Stimulated activated CD4-positive, alpha-beta T cell treated with anti-CD3 and anti-CD28 coated beads, Interleukin-15, amount 100 ng/mL, for 24 hours (primary cell): Measurements from ENCODE around the gene SEMA3E.
A peak's percentile ranks its signal among the peaks of the same experiment; 100 is the strongest.
"Not testable (repeated sequence)": the region's sequence is repeated elsewhere in the genome, so short reads cannot be mapped to it uniquely, and the experiment has no call there.

Source experiments
- DNase-seq: peaks from one replicate; pipeline ENCODE4 v3.0.0-alpha.2; 2020

The SEMA3E gene

GRCh38 chr7:83484826-83485225 is 164.1 kb downstream of the SEMA3E start:
- no peak for DNase-seq

- DNase-seq, result no peak
These were observed 164.7 kb downstream of the SEMA3E start for GRCh38 chr7:83484266-83484665.

GRCh38 chr7:83478616-83479015 is 170.3 kb downstream of the SEMA3E start:
- no peak for DNase-seq

GRCh38 chr7:83476511-83477050 is 172.4 kb downstream of the SEMA3E start:
- no peak for DNase-seq

GRCh38 chr7:83475420-83475819 is 173.5 kb downstream of the SEMA3E start:
- DNase-seq, result no peak

GRCh38 chr7:83472376-83472775 is 176.6 kb downstream of the SEMA3E start:
- DNase-seq, result no peak

GRCh38 chr7:83469491-83469890 is 179.4 kb downstream of the SEMA3E start:
- no peak for DNase-seq

GRCh38 chr7:83469076-83469475 is 179.9 kb downstream of the SEMA3E start:
- no peak for DNase-seq

- DNase-seq, result peak; percentile 4
These were observed 180.6 kb downstream of the SEMA3E start for GRCh38 chr7:83468251-83468739.

GRCh38 chr7:83467493-83467892 is 181.4 kb downstream of the SEMA3E start:
- DNase-seq, result no peak

GRCh38 chr7:83466956-83467355 is 182.0 kb downstream of the SEMA3E start:
- no peak for DNase-seq

GRCh38 chr7:83466187-83466923 is 182.6 kb downstream of the SEMA3E start:
- DNase-seq, result no peak

GRCh38 chr7:83465643-83466042 is 183.3 kb downstream of the SEMA3E start:
- no peak for DNase-seq

GRCh38 chr7:83461820-83462219 is 187.1 kb downstream of the SEMA3E start:
- not testable (repeated sequence) for DNase-seq

- DNase-seq, result not testable (repeated sequence)
These were observed 188.8 kb downstream of the SEMA3E start for GRCh38 chr7:83459930-83460653.

GRCh38 chr7:83459101-83459929 is 189.6 kb downstream of the SEMA3E start:
- DNase-seq, result not testable (repeated sequence)

GRCh38 chr7:83457022-83457892 is 191.7 kb downstream of the SEMA3E start:
- no peak for DNase-seq

GRCh38 chr7:83456413-83456812 is 192.5 kb downstream of the SEMA3E start:
- DNase-seq, result no peak

GRCh38 chr7:83455612-83456011 is 193.3 kb downstream of the SEMA3E start:
- no peak for DNase-seq

GRCh38 chr7:83452256-83452655 is 196.7 kb downstream of the SEMA3E start:
- DNase-seq, result no peak

GRCh38 chr7:83451501-83452045 is 197.4 kb downstream of the SEMA3E start:
- no peak for DNase-seq

GRCh38 chr7:83449781-83450180 is 199.2 kb downstream of the SEMA3E start:
- no peak for DNase-seq
